Karpas-422 (cell line): Measurements from ENCODE around the gene ZNF570. TPM values are rescaled to one million over a fixed set of nuclear protein-coding genes. Genes with fewer than 3 reads are reported as not detected.

Experiments used
- DNase-seq: peaks from one replicate; pipeline ENCODE4 v3.0.0-alpha.2; 2015
- H2AFZ ChIP-seq: fragments of 200-600 bp; sonication (generic); 2 replicates; pipeline ENCODE4 v1.6.1; 2014; ENCODE audit warnings: antibody characterized with exemption, low read length, mixed read lengths
- H3K27ac ChIP-seq: fragments of 200-600 bp; sonication (generic); 2 replicates; pipeline ENCODE4 v1.5.1; 2014; ENCODE audit warnings: mild to moderate bottlenecking, low read length, moderate library complexity
- H3K27me3 ChIP-seq: fragments of 200-600 bp; sonication (generic); 2 replicates; pipeline ENCODE4 v1.6.1; 2014; ENCODE audit warnings: low read length, mixed read lengths
- H3K36me3 ChIP-seq: fragments of 200-600 bp; sonication (generic); 2 replicates; pipeline ENCODE4 v1.6.1; 2014; ENCODE audit warnings: low read length, mixed read lengths; ENCODE audit not compliant: insufficient read depth
- H3K4me1 ChIP-seq: fragments of 200-600 bp; sonication (generic); 2 replicates; pipeline ENCODE4 v1.6.1; 2014; ENCODE audit warnings: mild to moderate bottlenecking, low read length, mixed read lengths
- H3K4me2 ChIP-seq: fragments of 200-600 bp; sonication (generic); 2 replicates; pipeline ENCODE4 v1.6.1; 2014; ENCODE audit warnings: low read length, low read depth, mild to moderate bottlenecking; ENCODE audit not compliant: poor library complexity, severe bottlenecking
- H3K4me3 ChIP-seq: fragments of 200-600 bp; sonication (generic); 2 replicates; pipeline ENCODE4 v1.5.1; 2014; ENCODE audit warnings: mild to moderate bottlenecking, antibody characterized with exemption, low read length, mixed read lengths
- H3K79me2 ChIP-seq: fragments of 200-600 bp; sonication (generic); 2 replicates; pipeline ENCODE4 v1.6.1; 2014; ENCODE audit warnings: mild to moderate bottlenecking, low read length, mixed read lengths
- H3K9ac ChIP-seq: fragments of 200-600 bp; sonication (generic); 2 replicates; pipeline ENCODE4 v1.6.0; 2014; ENCODE audit warnings: low read length
- H3K9me2 ChIP-seq: fragments of 200-600 bp; sonication (generic), shearing (Covaris generic); replicated peaks from 2 replicates; pipeline ENCODE4 v1.6.0; 2014; ENCODE audit warnings: mild to moderate bottlenecking, low read length, moderate library complexity; ENCODE audit not compliant: insufficient read depth
- H3K9me3 ChIP-seq: fragments of 300-700, 200-600 bp; sonication (generic); 2 replicates; pipeline ENCODE4 v1.6.1; 2014; ENCODE audit warnings: low read length, mixed read lengths
- H4K20me1 ChIP-seq: fragments of 200-600 bp; sonication (generic); 2 replicates; pipeline ENCODE4 v1.6.1; 2014; ENCODE audit warnings: mild to moderate bottlenecking, antibody characterized with exemption, low read length, low read depth; ENCODE audit not compliant: insufficient read depth
- total RNA-seq: library from RNA; depleted of rRNA; stranded (reverse); fragments of >200 nt; shearing (Covaris generic); gene quantifications from 2 replicates; pipeline ENCODE4 v1.2.3, GENCODE V29; 2014; ENCODE audit warnings: low replicate concordance; rRNA removed

The ZNF570 gene
- 4.6 and 6.8 TPM in 2 replicates for total RNA-seq

DNA sequence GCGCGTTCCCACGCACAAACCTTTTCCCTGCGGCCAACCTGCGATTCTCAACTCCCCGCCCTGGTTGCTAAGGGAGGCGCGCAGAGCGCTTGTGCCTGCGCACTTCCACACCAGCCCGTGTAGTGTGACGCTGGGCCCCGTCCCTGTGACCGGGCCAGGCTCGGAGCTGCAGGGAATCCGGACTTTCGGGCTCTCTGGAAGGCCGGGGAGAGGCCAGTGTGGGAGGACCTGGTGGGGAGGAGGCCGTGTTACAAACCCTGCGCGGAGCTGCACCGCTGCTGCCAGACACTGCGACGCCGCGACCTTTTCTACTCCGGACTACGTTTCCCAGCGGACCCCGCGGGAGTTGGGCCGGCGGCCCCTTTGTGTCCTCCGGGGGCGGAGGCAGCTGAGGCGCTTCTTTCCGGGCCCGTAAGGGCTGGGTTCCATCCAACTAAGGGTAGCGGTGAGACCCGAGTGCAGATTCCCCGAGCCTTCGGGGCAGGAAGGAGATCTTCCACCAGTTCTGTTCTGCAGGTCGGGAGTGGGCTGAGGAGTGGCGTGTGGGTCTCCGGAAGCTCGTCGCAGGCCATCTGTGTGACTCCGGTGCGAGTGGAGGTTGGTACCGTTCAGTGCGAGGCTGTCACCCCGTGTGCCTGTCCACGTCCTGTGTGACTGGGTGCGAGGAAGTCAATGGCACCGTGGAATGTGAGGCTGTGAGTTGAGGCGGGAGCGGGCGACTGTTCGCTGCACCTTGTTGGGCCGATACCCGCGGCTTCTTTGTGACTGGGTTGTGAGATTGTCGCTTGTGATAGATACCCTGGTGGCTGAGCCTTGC is at the start of gene ZNF570:
ZNF570 (plus strand) TSS at position 396 of the 817 bp plus-strand sequence. CDS start 999 bp downstream, outside the sequence.
- no peaks in the 10 kb centered on the region for H3K27me3 ChIP-seq
- peak; percentile 94 for DNase-seq
- H4K20me1 ChIP-seq = no peaks in the 10 kb centered on the region
- peak within 1 kb of the TSS; percentile 97 for H3K4me3 ChIP-seq
- peaks cover 47% of the 10 kb centered on the region for H3K36me3 ChIP-seq
- H2AFZ ChIP-seq = peak within 1 kb of the TSS; percentile 89
- peak within 1 kb of the TSS; percentile 87 for H3K9ac ChIP-seq
- peaks cover 11% of the 10 kb centered on the region for H3K4me1 ChIP-seq
- H3K79me2 ChIP-seq = peaks cover 53% of the 10 kb centered on the region
- no peak within 1 kb of the TSS; the same call in 1 of the 2 replicates for H3K27ac ChIP-seq
- no peaks in the 10 kb centered on the region for H3K9me2 ChIP-seq
- H3K9me3 ChIP-seq = peaks cover 32% of the 10 kb centered on the region
- H3K4me2 ChIP-seq = peak within 1 kb of the TSS; percentile 68

DNA sequence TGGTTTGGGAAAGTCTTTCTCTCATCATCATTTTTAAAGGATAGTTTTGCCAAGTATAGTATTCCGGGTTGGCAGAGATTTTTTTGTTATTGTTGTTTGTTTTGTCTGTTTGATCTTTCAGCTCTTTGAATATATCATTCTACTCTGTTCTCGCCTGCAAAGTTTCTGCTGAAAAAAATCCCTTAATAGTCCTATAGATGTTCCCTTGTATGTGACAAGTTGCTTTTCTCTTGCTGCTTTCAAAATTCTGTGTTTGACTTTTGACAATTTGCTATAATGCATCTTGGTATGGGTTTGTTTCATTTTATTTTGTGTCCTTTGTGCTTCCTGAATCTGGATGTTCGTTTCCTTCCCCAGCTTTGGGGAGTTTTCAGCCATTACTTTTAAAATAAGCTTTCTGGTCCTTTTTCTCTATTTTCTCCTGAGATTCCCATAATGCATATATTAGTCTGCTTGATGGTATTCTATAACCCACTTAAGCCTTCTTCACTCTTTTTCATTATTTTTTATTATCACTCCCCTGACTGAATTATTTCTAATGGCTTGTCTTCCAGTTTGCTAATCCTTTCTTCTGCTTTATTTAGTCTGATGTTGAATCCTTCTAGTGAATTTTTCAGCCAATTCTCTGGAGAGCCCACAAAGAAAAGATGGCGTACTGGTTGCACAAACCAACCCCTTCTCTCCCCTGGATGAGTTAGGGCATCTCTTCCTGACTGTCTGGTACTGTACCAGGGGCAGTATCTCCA is 16.5 kb upstream of the ZNF570 start:
- H3K9me3 ChIP-seq = peaks cover 47% of the 10 kb centered on the region
- H3K4me3 ChIP-seq = no peak overlapping the region; the same call in 1 of the 2 replicates

DNA sequence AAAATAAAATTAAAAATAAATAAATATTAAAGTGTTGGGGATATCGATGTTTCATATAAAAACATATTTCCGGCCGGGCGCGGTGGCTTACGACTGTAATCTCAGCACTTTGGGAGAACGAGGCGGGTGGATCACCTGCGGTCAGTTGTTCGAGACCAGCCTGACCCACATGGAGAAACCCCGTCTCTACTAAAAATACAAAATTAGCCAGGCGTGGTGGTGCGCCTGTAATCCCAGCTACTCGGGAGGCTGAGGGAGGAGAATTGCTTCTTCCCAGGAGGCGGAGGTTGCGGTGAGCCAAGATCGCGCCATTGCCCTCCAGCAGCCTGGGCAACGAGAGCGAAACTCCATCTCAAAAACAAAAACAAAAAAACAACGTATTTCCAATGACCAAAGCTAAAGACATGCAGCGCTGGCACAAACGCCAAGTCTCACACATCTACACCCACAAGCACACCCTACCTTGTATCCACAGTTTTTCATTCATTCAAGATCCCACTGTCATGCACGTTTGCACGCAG is 2.8 kb upstream of the ZNF570 start:
- H4K20me1 ChIP-seq = no peaks in the 10 kb centered on the region
- peak overlapping the region; percentile 86 for H2AFZ ChIP-seq
- peak overlapping the region; percentile 88 for H3K9ac ChIP-seq
- no peaks in the 10 kb centered on the region for H3K9me2 ChIP-seq
- H3K9me3 ChIP-seq = peaks cover 23% of the 10 kb centered on the region
- peaks cover 11% of the 10 kb centered on the region for H3K4me1 ChIP-seq
- peaks cover 39% of the 10 kb centered on the region for H3K79me2 ChIP-seq
- peak overlapping the region; percentile 77 for H3K27ac ChIP-seq
- peak overlapping the region; percentile 72 for H3K4me2 ChIP-seq
- H3K27me3 ChIP-seq = no peaks in the 10 kb centered on the region
- no peak for DNase-seq
- peaks cover 44% of the 10 kb centered on the region for H3K36me3 ChIP-seq
- H3K4me3 ChIP-seq = peak overlapping the region; percentile 97

More for the DNA sequence above, 16.5 kb upstream of the ZNF570 start:
- Histone ChIP-seq H3K4me1 (no peaks in the 10 kb centered on the region), H3K79me2 (no peaks in the 10 kb centered on the region), H3K9me2 (no peaks in the 10 kb centered on the region), H3K27me3 (no peaks in the 10 kb centered on the region), H3K36me3 (peaks cover 44% of the 10 kb centered on the region), H3K9ac (no peak overlapping the region), H4K20me1 (no peaks in the 10 kb centered on the region), H3K4me2 (no peak overlapping the region), H2AFZ (no peak overlapping the region), H3K27ac (no peak overlapping the region)
- no peak for DNase-seq

DNA sequence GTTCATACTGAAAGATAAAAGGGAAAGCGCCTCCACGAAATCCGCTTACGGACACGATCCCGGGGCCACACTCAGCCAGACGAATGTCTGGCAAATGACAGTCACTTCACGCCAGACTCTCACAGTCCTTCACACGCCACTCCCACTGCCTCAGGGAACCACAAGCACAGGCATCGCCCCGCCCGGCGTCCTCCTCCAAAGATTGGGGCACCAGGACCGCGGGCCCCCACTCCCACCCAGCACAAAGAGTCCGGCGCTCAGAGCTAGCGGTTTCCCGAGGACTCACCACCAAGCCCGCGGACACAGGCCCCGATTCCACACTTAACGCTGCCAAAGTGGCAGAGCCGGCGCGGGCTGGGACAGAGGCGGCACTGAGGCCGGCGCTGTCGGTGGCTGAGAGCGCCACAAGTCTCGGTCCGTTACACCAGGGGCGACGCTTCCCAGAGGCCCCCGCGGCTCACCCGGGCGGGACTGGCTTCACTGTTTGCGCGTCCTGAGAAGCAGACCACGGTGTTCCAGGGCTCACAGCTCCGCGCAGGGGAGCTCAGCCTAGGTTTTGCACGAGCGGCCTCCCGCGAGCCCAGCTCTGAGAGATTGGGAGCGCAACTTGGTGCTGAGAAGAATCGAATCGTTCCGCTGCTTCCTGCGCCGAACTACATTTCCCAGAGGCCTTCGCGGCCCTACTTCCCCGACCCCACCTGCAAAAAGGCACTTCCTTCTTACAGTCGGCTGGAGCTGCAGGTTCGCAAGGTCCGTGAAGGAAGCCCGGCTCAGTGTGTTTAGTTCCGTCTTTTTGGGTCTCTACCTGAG is 2.2 kb upstream of the ZNF570 start, which contains the start of gene ZNF569:
ZNF569 (minus strand) TSS at position 647 of the 810 bp plus-strand sequence. CDS start 22,523 bp downstream, outside the sequence.
- peaks cover 11% of the 10 kb centered on the region for H3K4me1 ChIP-seq
- peaks cover 43% of the 10 kb centered on the region for H3K79me2 ChIP-seq
- DNase-seq = peak; percentile 97
- no peaks in the 10 kb centered on the region for H4K20me1 ChIP-seq
- H3K9me3 ChIP-seq = peaks cover 26% of the 10 kb centered on the region
- peak within 1 kb of the TSS; percentile 86 for H2AFZ ChIP-seq
- peak within 1 kb of the TSS; percentile 72 for H3K4me2 ChIP-seq
- peak within 1 kb of the TSS; percentile 97 for H3K4me3 ChIP-seq
- peak within 1 kb of the TSS; percentile 88 for H3K9ac ChIP-seq
- peak within 1 kb of the TSS; percentile 77 for H3K27ac ChIP-seq
- peaks cover 44% of the 10 kb centered on the region for H3K36me3 ChIP-seq
- H3K27me3 ChIP-seq = no peaks in the 10 kb centered on the region
- H3K9me2 ChIP-seq = no peaks in the 10 kb centered on the region

DNA sequence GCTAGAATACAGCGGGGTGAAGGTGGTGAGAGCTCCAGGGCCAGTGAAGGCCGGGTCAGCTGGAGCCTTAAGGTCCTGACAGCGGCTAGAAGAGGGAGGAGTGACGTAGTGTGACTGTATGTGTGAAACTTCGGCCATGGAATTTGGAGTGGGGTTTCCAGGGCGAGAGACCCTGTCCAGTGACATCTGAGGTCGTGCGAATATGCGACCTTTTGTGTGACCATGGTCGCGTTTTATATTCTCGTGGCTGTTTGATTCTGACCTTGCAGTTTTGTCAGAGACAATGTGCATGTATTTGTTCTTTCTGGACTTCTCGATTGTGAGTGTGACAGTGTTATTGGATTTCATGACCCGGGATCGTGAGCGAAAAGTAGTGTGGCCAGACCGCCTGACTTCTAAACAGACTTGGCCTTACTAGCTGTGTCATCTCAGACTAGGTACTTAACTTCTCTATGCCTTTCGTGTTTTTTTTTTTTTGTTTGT is 1.5 kb upstream of the ZNF570 start:
- 0 out of 2 replicates have a peak overlapping the region, but pooled peaks have one; percentile 42 for H2AFZ ChIP-seq
- peaks cover 11% of the 10 kb centered on the region for H3K4me1 ChIP-seq
- H3K27me3 ChIP-seq = no peaks in the 10 kb centered on the region
- DNase-seq = no peak
- H3K79me2 ChIP-seq = peaks cover 43% of the 10 kb centered on the region
- peaks cover 25% of the 10 kb centered on the region for H3K9me3 ChIP-seq
- H3K9ac ChIP-seq = peak overlapping the region; percentile 88
- H3K4me2 ChIP-seq = peak overlapping the region; percentile 72
- no peak overlapping the region for H3K27ac ChIP-seq
- H3K9me2 ChIP-seq = no peaks in the 10 kb centered on the region
- H4K20me1 ChIP-seq = no peaks in the 10 kb centered on the region
- H3K4me3 ChIP-seq = peak overlapping the region; percentile 97
- peaks cover 44% of the 10 kb centered on the region for H3K36me3 ChIP-seq

DNA sequence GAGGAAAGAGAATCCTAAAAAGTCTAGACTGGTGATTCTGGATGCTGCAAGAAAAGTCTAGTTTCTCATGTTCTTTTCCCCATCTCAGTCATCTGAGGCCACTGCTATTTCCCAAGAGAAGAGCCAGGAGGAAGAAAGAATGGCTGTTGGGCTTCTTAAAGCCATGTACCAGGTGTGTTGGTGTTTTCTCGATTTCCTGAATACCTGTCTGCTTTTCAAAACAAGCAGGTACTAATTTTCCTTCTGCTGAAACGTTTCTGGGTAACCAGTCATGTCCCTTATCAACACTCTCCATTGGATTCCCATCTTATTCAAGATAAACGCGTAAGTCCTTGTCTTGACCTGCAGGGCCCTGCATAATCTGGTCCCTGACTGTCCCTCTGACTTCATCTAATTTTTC is 1.1 kb downstream of the ZNF570 start:
- Histone ChIP-seq H3K4me1 (peaks cover 11% of the 10 kb centered on the region), H4K20me1 (no peaks in the 10 kb centered on the region), H3K27ac (no peak overlapping the region), H3K27me3 (no peaks in the 10 kb centered on the region), H2AFZ (peak overlapping the region; percentile 89; the same call in 1 of the 2 replicates), H3K36me3 (peaks cover 38% of the 10 kb centered on the region), H3K4me2 (peak overlapping the region; percentile 68), H3K9me3 (peaks cover 23% of the 10 kb centered on the region), H3K4me3 (peak overlapping the region; percentile 97), H3K9ac (peak overlapping the region; percentile 87), H3K79me2 (peaks cover 44% of the 10 kb centered on the region), H3K9me2 (no peaks in the 10 kb centered on the region)
- no peak for DNase-seq

DNA sequence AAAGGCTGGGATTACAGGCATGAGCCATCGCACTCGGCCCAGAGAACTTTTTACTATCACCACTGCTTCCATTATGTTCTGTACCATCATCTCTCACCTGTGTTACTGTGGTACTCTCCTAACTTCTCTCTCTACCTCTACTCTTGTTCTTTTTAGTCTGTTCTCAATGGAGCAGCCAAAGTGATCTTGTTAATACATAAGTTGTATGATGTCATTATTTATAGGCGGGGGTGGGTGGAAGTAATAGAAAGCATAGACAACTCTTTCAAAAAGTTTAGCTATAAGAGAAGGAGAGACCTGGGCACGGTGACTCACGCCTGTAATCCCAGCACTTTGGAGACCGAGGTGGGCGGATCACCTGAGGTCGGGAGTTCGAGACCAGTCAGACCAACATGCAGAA is 3.0 kb downstream of the ZNF570 start:
- Histone ChIP-seq H3K4me3 (no peak overlapping the region), H2AFZ (no peak overlapping the region), H3K9me3 (peaks cover 20% of the 10 kb centered on the region), H3K36me3 (peaks cover 50% of the 10 kb centered on the region), H4K20me1 (no peaks in the 10 kb centered on the region), H3K27me3 (no peaks in the 10 kb centered on the region), H3K9ac (no peak overlapping the region), H3K79me2 (peaks cover 29% of the 10 kb centered on the region), H3K9me2 (no peaks in the 10 kb centered on the region), H3K27ac (no peak overlapping the region), H3K4me2 (no peak overlapping the region), H3K4me1 (peaks cover 11% of the 10 kb centered on the region)
- DNase-seq = no peak
